WTC11 (cell line): Measurements from ENCODE around the gene ZMYND15. TPM values are rescaled to one million over a fixed set of nuclear protein-coding genes. Genes with fewer than 3 reads are reported as not detected.

ENCODE experiments used
- ATAC-seq: fragments of 200-7000 bp; cut with Tn5 transposase; 2 replicates; pipeline ENCODE4 v1.10.0; 2021; ENCODE audit warnings: mild to moderate bottlenecking, moderate library complexity
- CTCF ChIA-PET: fragments of 300-600 bp; sonication (Branson Sonifier 250); formaldehyde crosslinking; loops from one replicate; lab custom pipeline; 2021; ENCODE audit warnings: antibody characterized with exemption; lab: Charles Lee
- POLR2A ChIA-PET: fragments of 350-600 bp; sonication (Branson Sonifier 250); formaldehyde crosslinking; loops from one replicate; lab custom pipeline; 2021; ENCODE audit warnings: antibody characterized with exemption; lab: Charles Lee
- DNase-seq: peaks from one replicate; pipeline ENCODE4 v3.0.0; 2021; ENCODE audit warnings: low spot score
- H3K27ac Mint-ChIP-seq: 2 replicates; pipeline ENCODE4 v1.8.0; 2021; ENCODE audit warnings: mixed read lengths
- H3K27me3 Mint-ChIP-seq: 2 replicates; pipeline ENCODE4 v1.8.0; 2021; ENCODE audit warnings: low read depth, mild to moderate bottlenecking, moderate library complexity, mixed read lengths
- H3K36me3 Mint-ChIP-seq: 2 replicates; pipeline ENCODE4 v1.8.0; 2021; ENCODE audit warnings: mixed read lengths
- H3K4me1 Mint-ChIP-seq: 2 replicates; pipeline ENCODE4 v1.8.0; 2022; ENCODE audit warnings: mixed read lengths
- H3K4me3 Mint-ChIP-seq: 2 replicates; pipeline ENCODE4 v1.8.0; 2021; ENCODE audit warnings: mild to moderate bottlenecking, moderate library complexity, mixed read lengths
- H3K9me3 Mint-ChIP-seq: 2 replicates; pipeline ENCODE4 v1.8.0; 2021; ENCODE audit warnings: mixed read lengths
- CREB1 ChIP-seq: sonication (generic); formaldehyde crosslinking; IDR thresholded peaks from 2 replicates; pipeline ENCODE4 v1.8.0; 2023; ENCODE audit warnings: mild to moderate bottlenecking, missing genetic modification reagents
- E2F1 ChIP-seq: sonication (generic); formaldehyde crosslinking; IDR thresholded peaks from 2 replicates; pipeline ENCODE4 v1.8.0; 2022; ENCODE audit warnings: mild to moderate bottlenecking, missing genetic modification reagents
- E2F4 ChIP-seq: sonication (generic); formaldehyde crosslinking; IDR thresholded peaks from 2 replicates; pipeline ENCODE4 v1.8.1; 2022; ENCODE audit warnings: low read depth, mild to moderate bottlenecking, moderate library complexity, missing genetic modification reagents, borderline replicate concordance
- E2F5 ChIP-seq: sonication (generic); formaldehyde crosslinking; IDR thresholded peaks from 2 replicates; pipeline ENCODE4 v1.8.1; 2022; ENCODE audit warnings: mild to moderate bottlenecking, moderate library complexity, missing genetic modification reagents
- FOXK1 ChIP-seq: sonication (generic); formaldehyde crosslinking; IDR thresholded peaks from 2 replicates; pipeline ENCODE4 v1.8.0; 2022; ENCODE audit warnings: mild to moderate bottlenecking, moderate library complexity, missing genetic modification reagents
- GABPB1 ChIP-seq: sonication (generic); formaldehyde crosslinking; IDR thresholded peaks from 2 replicates; pipeline ENCODE4 v1.8.1; 2023; ENCODE audit warnings: mild to moderate bottlenecking, missing genetic modification reagents
- GTF2I ChIP-seq: fragments of 250-450 bp; sonication (Bioruptor Pico); conservative IDR thresholded peaks from 2 replicates; pipeline ENCODE4 v1.4.0; 2021; ENCODE audit warnings: mild to moderate bottlenecking
- IRF1 ChIP-seq: sonication (generic); formaldehyde crosslinking; IDR thresholded peaks from 2 replicates; pipeline ENCODE4 v1.8.0; 2023; ENCODE audit warnings: missing genetic modification reagents
- JAZF1 ChIP-seq: fragments of 250-450 bp; sonication (Bioruptor Pico); IDR thresholded peaks from 2 replicates; pipeline ENCODE4 v1.9.0; 2021; ENCODE audit warnings: moderate library complexity, mild to moderate bottlenecking, inconsistent platforms
- JUN ChIP-seq: sonication (generic); formaldehyde crosslinking; IDR thresholded peaks from 2 replicates; pipeline ENCODE4 v1.8.0; 2023; ENCODE audit warnings: mild to moderate bottlenecking, missing genetic modification reagents
- MLX ChIP-seq: sonication (generic); formaldehyde crosslinking; IDR thresholded peaks from 2 replicates; pipeline ENCODE4 v1.8.1; 2023; ENCODE audit warnings: mild to moderate bottlenecking, missing genetic modification reagents, moderate library complexity
- NFE2L1 ChIP-seq: sonication (generic); formaldehyde crosslinking; IDR thresholded peaks from 2 replicates; pipeline ENCODE4 v1.8.1; 2023; ENCODE audit warnings: missing genetic modification reagents
- NR1H2 ChIP-seq: sonication (generic); formaldehyde crosslinking; IDR thresholded peaks from 2 replicates; pipeline ENCODE4 v1.9.0; 2021; ENCODE audit warnings: mild to moderate bottlenecking, moderate library complexity, missing genetic modification reagents
- NR3C1 ChIP-seq: sonication (generic); formaldehyde crosslinking; conservative IDR thresholded peaks from 2 replicates; pipeline ENCODE4 v1.8.1; 2023; ENCODE audit warnings: low read depth, mild to moderate bottlenecking, missing genetic modification reagents
- SMAD3 ChIP-seq: sonication (generic); formaldehyde crosslinking; IDR thresholded peaks from 2 replicates; pipeline ENCODE4 v1.8.0; 2022; ENCODE audit warnings: missing genetic modification reagents, mild to moderate bottlenecking, borderline replicate concordance
- ZMAT4 ChIP-seq: fragments of 250-450 bp; sonication (Bioruptor Pico); IDR thresholded peaks from 2 replicates; pipeline ENCODE4 v1.9.0; 2021; ENCODE audit warnings: mild to moderate bottlenecking
- ZNF232 ChIP-seq: sonication (generic); formaldehyde crosslinking; IDR thresholded peaks from 2 replicates; pipeline ENCODE4 v1.8.0; 2022; ENCODE audit warnings: mild to moderate bottlenecking, missing genetic modification reagents
- ZNF423 ChIP-seq: fragments of 250-450 bp; sonication (Bioruptor Pico); IDR thresholded peaks from 2 replicates; pipeline ENCODE4 v2.1.2; 2022; ENCODE audit warnings: mild to moderate bottlenecking, moderate library complexity
- ZNF425 ChIP-seq: fragments of 250-450 bp; sonication (Bioruptor Pico); conservative IDR thresholded peaks from 2 replicates; pipeline ENCODE4 v1.9.0; 2021; ENCODE audit warnings: mild to moderate bottlenecking
- total RNA-seq: library from RNA; stranded (reverse); gene quantifications from 3 replicates; pipeline ENCODE4 v1.2.3, GENCODE V29; 2021

ZMYND15 gene
- total RNA-seq, 1 experiment from 2014 or later = 0.63 TPM

GRCh38 chr17:4715063-4715744 lies 24.4 kb upstream of the ZMYND15 start (continued):
- no peak for TF ChIP-seq MLX

- ChIA-PET CTCF (interaction anchor here (1.1 kb wide), 1 partner anchor 133 kb away, joined by 4 read pairs; no protein-coding TSS in a partner anchor), POLR2A (no interaction called here)
- H3K4me3 Mint-ChIP-seq = no peak overlapping the region
- H3K27me3 Mint-ChIP-seq = no peaks in the 10 kb centered on the region; the same call in 1 of the 2 replicates
- no peak overlapping the region for H3K27ac Mint-ChIP-seq
- H3K4me1 Mint-ChIP-seq = peaks cover 11% of the 10 kb centered on the region; the same call in 1 of the 2 replicates
- DNase-seq = no peak
- no peak for ATAC-seq
- TF ChIP-seq GABPB1 (no peak), E2F5 (CRISPR knock-in tag) (no peak), GTF2I (CRISPR knock-in tag) (no peak), ZNF425 (no peak), E2F4 (CRISPR knock-in tag) (no peak), JUN (CRISPR knock-in tag) (no peak), NFE2L1 (no peak), SMAD3 (CRISPR knock-in tag) (no peak), IRF1 (CRISPR knock-in tag) (no peak), CREB1 (CRISPR knock-in tag) (no peak), ZMAT4 (no peak), FOXK1 (CRISPR knock-in tag) (no peak), ZNF232 (CRISPR knock-in tag) (no peak), NR1H2 (no peak), MLX (no peak), JAZF1 (CRISPR knock-in tag) (no peak), E2F1 (CRISPR knock-in tag) (no peak), ZNF423 (no peak), NR3C1 (CRISPR knock-in tag) (no peak)
- peaks cover 27% of the 10 kb centered on the region for H3K36me3 Mint-ChIP-seq
- no peaks in the 10 kb centered on the region for H3K9me3 Mint-ChIP-seq
Observed at GRCh38 chr17:4716081-4716480, 23.6 kb upstream of the ZMYND15 start.
